A549 (cell line): ENCODE measurements around the gene PRSS1.

Experiments
- CHD4 ChIP-seq: fragments of 200-600 bp; sonication (generic); IDR thresholded peaks from 2 replicates; pipeline ENCODE4 v1.6.1; 2016; ENCODE audit warnings: antibody characterized with exemption, mild to moderate bottlenecking, borderline replicate concordance
- CTCF ChIP-seq: fragments of >200 bp; sonication (Bioruptor Twin); formaldehyde crosslinking; IDR thresholded peaks from 3 replicates; pipeline ENCODE4 v1.5.1; 2016
- ELK1 ChIP-seq: fragments of 150-350 bp; IDR thresholded peaks from 2 replicates; pipeline ENCODE4 v1.6.1; 2014; ENCODE audit warnings: low read depth, mild to moderate bottlenecking, low read length
- HMGXB4 ChIP-seq: fragments of 250-450 bp; sonication (Bioruptor Pico); IDR thresholded peaks from 2 replicates; pipeline ENCODE4 v1.5.0; 2021; ENCODE audit warnings: mild to moderate bottlenecking, moderate library complexity, borderline replicate concordance
- KDM1A ChIP-seq: fragments of 200-600 bp; sonication (generic); IDR thresholded peaks from 2 replicates; pipeline ENCODE4 v1.6.1; 2016; ENCODE audit warnings: low read depth, mild to moderate bottlenecking
- NFE2L2 ChIP-seq: fragments of 150-350 bp; conservative IDR thresholded peaks from 2 replicates; pipeline ENCODE4 v1.6.1; 2014; ENCODE audit warnings: low read length
- RCOR1 ChIP-seq: fragments of 150-350 bp; IDR thresholded peaks from 2 replicates; pipeline ENCODE4 v1.6.1; 2014; ENCODE audit warnings: antibody characterized with exemption, low read length, low read depth
- SMC3 ChIP-seq: fragments of >200 bp; sonication (Bioruptor Twin); formaldehyde crosslinking; IDR thresholded peaks from 3 replicates; pipeline ENCODE4 v1.6.1; 2018; ENCODE audit warnings: inconsistent platforms

DNA sequence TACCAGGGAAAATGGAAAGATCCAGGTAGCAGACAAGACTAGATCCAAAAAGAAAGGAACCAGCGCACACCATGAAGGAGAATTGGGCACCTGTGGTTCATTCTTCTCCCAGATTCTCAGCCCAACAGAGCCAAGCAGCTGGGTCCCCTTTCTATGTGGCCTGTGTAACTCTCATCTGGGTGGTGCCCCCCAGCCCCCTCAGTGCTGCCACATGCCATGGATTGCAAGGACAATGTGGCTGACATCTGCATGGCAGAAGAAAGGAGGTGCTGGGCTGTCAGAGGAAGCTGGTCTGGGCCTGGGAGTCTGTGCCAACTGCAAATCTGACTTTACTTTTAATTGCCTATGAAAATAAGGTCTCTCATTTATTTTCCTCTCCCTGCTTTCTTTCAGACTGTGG, 42.9 kb downstream of the PRSS1 start:
- TF ChIP-seq CTCF: no peak
- no peak for TF ChIP-seq CHD4
- TF ChIP-seq RCOR1: no peak
- no peak for TF ChIP-seq HMGXB4
- TF ChIP-seq NFE2L2: no peak
- TF ChIP-seq ELK1: no peak
- no peak for TF ChIP-seq SMC3
- TF ChIP-seq KDM1A: no peak
